Measurements from ENCODE around the gene CELF5. TPM values are rescaled to one million over a fixed set of nuclear protein-coding genes. Genes with fewer than 3 reads are reported as not detected.

CELF5 gene
- total RNA-seq, 4 donors from 2014 or later: 0.28 to 0.73 TPM; not detected in 2

- TF ChIP-seq CTCF (IDR thresholded peaks at IDR 0.05) (no peak), POLR2A (IDR thresholded peaks at IDR 0.05) (no peak)
- Histone ChIP-seq H3K27me3 (no peaks in the 10 kb centered on the region), H3K4me1 (no peaks in the 10 kb centered on the region), H3K4me3 (no peak overlapping the region), H3K9me3 (no peaks in the 10 kb centered on the region), H3K27ac (no peak overlapping the region), H3K36me3 (no peaks in the 10 kb centered on the region)
- intact Hi-C loops (cut with DNase I; ENCODE audit: low total_unique reads): no loop called here
- DNase-seq: no peak
Observed at GRCh38 chr19:3257071-3257470, 32.6 kb downstream of the CELF5 start.

- no peaks in the 10 kb centered on the region for H3K27me3 ChIP-seq
- no peak overlapping the region for H3K4me3 ChIP-seq
- H3K36me3 ChIP-seq: no peaks in the 10 kb centered on the region
- no peak for DNase-seq
- TF ChIP-seq POLR2A (IDR thresholded peaks at IDR 0.05) (no peak), CTCF (IDR thresholded peaks at IDR 0.05) (no peak)
- no peaks in the 10 kb centered on the region for H3K4me1 ChIP-seq
- H3K9me3 ChIP-seq: no peaks in the 10 kb centered on the region
- no peak overlapping the region for H3K27ac ChIP-seq
- intact Hi-C loops (cut with DNase I; ENCODE audit: low total_unique reads): no loop called here
Observed at GRCh38 chr19:3262362-3262761, 37.9 kb downstream of the CELF5 start.

- Histone ChIP-seq H3K36me3 (no peaks in the 10 kb centered on the region), H3K4me3 (no peak overlapping the region), H3K4me1 (no peaks in the 10 kb centered on the region), H3K27me3 (no peaks in the 10 kb centered on the region), H3K9me3 (no peaks in the 10 kb centered on the region), H3K27ac (no peak overlapping the region)
- TF ChIP-seq POLR2A (IDR thresholded peaks at IDR 0.05): no peak
- TF ChIP-seq CTCF (IDR thresholded peaks at IDR 0.05): no peak
- no peak for DNase-seq
- intact Hi-C loops (cut with DNase I; ENCODE audit: low total_unique reads): no loop called here
Observed at GRCh38 chr19:3263866-3264265, 39.4 kb downstream of the CELF5 start.

GRCh38 chr19:3265432-3265831 lies 41.0 kb downstream of the CELF5 start:
- TF ChIP-seq POLR2A (IDR thresholded peaks at IDR 0.05) (no peak), CTCF (IDR thresholded peaks at IDR 0.05) (no peak)
- H3K9me3 ChIP-seq: no peaks in the 10 kb centered on the region
- no peaks in the 10 kb centered on the region for H3K27me3 ChIP-seq
- no peaks in the 10 kb centered on the region for H3K4me1 ChIP-seq
- H3K27ac ChIP-seq: no peak overlapping the region
- no peak overlapping the region for H3K4me3 ChIP-seq
- no peak for DNase-seq
- intact Hi-C loops (cut with DNase I; ENCODE audit: low total_unique reads): no loop called here
- H3K36me3 ChIP-seq: no peaks in the 10 kb centered on the region

GRCh38 chr19:3266092-3266693 lies 41.7 kb downstream of the CELF5 start:
- DNase-seq: no peak
- no peak for TF ChIP-seq POLR2A (IDR thresholded peaks at IDR 0.05)
- TF ChIP-seq CTCF (IDR thresholded peaks at IDR 0.05): no peak
- Histone ChIP-seq H3K27me3 (no peaks in the 10 kb centered on the region), H3K36me3 (no peaks in the 10 kb centered on the region), H3K9me3 (no peaks in the 10 kb centered on the region), H3K4me3 (no peak overlapping the region), H3K4me1 (no peaks in the 10 kb centered on the region), H3K27ac (no peak overlapping the region)
- intact Hi-C loops (cut with DNase I; ENCODE audit: low total_unique reads): no loop called here
